Stimulated activated CD4-positive, alpha-beta T cell treated with anti-CD3 and anti-CD28 coated beads, Interleukin-12 subunit alpha, Interleukin-12 subunit beta, amount 100 ng/mL, for 24 hours (primary cell): Measurements from ENCODE around the gene HACD3.
"Not testable (repeated sequence)": the region's sequence is repeated elsewhere in the genome, so short reads cannot be mapped to it uniquely, and the experiment has no call there.

ENCODE experiments used
- DNase-seq, 2 experiments: peaks; one replicate each; pipeline ENCODE4 v3.0.0-alpha.2; 2020; ENCODE audit warnings: low read depth in 2 of 2

Gene HACD3

DNA sequence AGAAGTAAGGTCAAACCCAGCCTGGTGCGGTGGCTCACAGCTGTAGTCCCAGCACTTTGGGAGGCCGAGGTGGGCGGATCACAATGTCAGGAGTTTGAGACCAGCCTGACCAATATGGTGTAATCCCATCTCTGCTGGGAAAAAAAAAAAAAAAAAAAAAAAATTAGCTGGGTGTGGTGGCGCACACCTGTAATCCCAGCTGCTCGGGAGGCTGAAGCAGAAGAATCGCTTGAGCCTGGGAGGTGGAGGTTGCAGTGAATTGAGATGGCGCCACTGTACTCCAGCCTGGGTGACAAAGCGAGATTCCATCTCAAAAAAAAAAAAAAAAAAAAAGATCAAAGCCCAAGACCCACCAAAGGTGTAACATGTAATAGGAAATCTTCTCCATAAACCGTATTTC lies 19.0 kb downstream of the HACD3 start:
- not testable (repeated sequence) for DNase-seq

DNA sequence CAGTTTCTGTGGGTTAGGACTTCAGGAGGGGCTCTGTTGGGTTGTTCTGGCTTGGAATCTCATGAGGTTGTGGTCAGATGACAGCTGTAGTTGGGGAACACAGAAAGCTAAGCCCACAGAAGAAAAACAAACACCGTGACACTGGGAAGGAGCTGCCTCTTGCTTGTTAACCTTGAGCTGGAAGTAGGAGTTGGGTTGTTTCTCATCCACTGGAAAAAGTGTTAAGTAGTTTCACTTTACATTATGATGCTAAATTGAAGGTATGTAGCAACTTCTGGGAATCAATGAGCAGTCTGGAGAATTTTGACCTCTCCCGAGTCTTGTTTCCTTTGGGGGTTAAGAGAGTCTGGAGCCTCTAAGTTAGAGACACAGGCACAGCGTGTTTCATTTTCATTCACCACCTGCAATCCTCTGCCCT lies 20.4 kb downstream of the HACD3 start:
- DNase-seq, result no peak

DNA sequence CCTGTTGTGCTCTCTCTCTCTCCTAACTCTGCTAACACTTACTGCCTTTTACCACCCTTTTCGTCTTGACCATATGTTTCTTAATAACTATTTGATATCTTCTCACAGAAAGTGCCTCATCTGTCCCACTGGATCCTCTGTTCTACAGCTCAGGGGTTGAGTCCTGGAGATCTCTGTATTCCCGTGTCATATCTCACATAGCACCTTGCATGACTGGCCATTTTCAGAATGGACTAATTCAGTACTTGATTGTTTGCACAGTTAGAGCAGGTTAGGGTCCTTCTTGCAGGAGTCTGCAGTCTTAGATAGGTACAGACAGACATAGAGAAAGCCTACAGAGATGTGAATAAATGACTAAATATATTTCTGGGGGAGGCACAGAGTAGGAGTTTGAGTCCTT lies 20.9 kb downstream of the HACD3 start:
- DNase-seq, result no peak

DNA sequence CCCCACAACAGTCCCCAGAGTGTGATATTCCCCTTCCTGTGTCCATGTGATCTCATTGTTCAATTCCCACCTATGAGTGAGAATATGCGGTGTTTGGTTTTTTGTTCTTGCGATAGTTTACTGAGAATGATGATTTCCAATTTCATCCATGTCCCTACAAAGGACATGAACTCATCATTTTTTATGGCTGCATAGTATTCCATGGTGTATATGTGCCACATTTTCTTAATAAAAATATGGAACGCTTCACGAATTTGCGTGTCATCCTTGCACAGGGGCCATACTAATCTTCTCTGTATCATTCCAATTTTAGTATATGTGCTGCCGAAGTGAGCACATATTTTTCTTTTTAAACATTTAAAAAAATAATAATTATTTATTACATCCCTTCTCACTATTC lies 22.6 kb downstream of the HACD3 start:
- DNase-seq, result not testable (repeated sequence)

DNA sequence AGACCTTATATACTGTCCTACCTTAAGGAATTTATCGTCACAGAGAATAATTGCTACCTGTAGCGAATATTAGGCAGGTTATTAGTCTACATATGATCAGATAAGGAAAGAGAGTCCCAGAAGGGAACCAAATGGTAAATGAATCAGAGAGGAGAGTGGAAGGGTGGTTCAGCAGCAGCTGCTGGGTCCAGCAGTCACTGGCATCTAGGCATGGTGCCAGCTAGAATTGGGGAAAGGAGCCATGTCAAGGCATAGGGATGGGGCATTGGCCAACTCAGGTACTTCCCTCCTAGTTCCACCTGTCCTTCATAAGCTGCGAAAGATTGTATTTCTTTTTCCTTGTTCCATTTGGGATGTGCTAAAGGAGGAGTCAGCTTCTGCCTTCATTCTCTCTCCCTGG lies 23.4 kb downstream of the HACD3 start:
- DNase-seq, result no peak

DNA sequence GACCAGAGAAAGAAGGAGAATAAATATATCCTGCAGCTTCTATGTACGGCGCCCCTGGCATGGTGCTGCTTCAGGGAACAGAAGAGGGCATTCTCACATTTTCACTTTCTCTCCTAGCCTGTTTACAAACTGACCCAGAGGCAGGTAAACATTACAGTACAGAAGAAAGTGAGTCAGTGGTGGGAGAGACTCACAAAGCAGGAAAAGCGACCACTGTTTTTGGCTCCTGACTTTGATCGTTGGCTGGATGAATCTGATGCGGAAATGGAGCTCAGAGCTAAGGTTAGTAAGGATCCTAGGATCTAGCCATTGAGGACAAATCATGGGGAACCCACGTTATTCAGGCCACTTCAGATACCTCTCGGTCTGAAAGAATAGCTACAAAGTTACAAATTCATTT lies 26.4 kb downstream of the HACD3 start:
- DNase-seq, result no peak

DNA sequence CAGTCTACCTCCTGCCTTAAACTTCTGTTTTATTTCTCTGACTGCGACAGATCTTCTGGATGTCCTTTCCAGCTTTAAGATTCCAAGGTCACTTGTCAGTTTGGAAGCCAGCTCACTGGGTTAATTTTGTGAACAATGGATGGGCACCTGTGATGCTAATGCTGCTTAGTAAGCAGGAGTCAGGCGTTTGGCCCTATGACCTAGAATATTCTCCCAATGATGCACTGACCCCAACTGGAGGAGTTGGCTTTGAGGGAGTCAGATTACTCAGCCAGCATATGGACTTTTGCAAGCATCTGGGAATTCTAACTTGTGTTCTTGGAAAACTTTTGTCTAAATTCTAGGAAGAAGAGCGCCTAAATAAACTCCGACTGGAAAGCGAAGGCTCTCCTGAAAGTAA lies 28.1 kb downstream of the HACD3 start:
- DNase-seq, result no peak

DNA sequence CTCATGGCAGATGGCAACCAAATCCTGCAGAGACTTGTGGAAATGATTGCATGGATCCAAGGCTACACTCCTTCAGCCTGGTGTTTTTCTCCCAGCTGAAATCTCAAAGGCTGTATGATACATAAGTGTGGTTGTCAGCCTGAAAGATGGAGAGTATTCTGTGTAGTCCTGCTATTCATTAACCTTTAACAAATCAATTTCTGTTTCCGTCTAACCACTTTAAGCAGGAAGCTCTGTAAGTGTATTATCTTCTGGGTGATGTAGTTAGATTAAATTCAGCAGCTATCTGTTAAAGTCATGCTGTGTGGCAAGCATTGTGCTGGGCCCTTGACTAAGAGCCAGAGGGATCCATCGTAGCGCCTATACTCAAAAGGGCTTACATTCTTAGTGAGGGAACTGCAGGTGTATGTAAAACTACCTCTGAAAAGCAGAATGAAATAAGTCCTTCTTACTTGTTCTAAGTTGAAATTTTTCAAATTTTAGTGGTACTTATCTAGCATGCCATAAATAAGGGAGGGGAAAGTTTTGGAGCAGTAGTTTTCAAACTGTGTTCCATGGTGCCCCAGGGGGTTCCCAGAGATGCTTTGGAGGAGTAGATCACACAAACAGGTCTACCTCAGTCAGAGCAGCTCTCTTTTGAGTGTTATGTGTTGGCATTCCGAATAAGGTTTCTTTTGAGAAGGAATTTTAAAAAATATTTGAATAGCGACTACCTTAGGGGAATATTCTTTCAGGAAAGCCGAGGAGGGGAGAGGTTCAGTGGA lies 28.9 kb downstream of the HACD3 start:
- DNase-seq, result no peak

DNA sequence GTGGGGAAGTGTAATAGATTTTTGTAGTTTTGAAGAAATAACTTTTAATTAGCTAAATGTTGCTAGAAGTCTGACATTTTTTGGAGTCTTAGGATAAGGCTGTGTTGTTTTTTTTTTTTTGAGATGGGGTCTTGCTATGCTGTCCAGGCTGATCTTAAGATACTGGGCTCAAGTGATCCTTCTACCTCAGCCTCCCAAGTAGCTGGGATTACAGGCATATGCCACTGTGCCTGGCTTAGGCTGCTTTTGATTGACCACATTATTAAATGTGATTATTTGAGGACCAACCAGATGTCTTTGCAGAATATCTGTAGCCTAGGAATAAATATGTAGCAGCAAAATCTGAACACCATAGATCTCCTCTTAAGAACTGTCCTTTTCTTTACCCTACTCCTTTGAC lies 29.7 kb downstream of the HACD3 start:
- DNase-seq, result no peak

DNA sequence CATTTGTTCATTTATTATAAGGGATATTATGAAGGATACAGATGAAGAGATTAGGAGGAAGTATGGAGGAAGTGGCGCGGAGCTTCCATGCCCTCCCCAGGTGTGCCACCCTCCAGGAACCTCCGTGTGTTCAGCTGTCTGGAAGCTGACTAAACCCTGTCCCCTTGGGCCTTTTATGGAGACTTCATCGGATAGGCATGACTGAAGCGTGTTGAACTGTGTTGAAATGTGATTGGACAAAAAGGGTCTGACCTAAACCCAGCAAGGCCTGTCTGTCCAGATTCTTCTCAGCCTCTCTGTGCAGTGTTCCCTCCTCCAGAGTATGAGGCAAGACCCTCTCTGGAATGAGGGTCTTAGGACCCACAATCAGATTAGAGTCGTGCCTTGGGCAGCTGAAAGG lies 31.7 kb downstream of the HACD3 start:
- DNase-seq, result no peak

DNA sequence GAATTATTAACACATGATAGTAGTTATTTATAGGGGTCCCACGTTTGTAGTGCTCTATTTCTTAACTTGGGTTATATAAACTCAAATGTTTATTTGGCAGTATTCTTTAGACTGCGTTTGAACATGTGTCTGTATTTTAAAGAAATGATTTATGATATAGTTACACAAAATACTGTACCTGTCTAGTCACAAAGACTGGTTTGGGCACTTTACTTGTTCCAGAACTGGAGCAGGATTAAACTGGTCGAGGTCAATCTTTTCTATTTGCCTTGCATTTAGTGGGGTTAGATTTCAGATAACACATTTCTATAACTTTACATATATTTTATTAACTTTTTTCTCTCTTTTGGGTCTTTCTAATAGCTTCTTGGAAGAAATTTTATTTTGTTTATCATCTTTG lies 39.5 kb downstream of the HACD3 start:
- no peak for DNase-seq

DNA sequence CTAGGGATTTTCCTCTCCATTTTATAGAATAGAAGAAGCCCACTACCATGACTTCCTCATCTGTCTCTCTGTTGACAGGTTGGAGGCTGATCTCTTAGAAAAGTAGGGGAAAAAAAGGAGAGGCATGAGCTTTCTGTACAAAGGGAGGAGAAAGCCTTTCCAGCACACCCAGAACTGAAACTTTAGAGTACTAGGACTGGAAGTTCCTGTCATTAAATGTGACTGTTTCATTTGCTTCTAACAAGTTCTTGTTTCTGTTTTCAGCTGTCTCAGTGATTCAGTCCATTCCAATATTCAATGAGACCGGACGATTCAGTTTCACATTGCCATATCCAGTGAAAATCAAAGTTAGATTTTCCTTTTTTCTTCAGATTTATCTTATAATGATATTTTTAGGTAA lies 41.7 kb downstream of the HACD3 start:
- no peak for DNase-seq

DNA sequence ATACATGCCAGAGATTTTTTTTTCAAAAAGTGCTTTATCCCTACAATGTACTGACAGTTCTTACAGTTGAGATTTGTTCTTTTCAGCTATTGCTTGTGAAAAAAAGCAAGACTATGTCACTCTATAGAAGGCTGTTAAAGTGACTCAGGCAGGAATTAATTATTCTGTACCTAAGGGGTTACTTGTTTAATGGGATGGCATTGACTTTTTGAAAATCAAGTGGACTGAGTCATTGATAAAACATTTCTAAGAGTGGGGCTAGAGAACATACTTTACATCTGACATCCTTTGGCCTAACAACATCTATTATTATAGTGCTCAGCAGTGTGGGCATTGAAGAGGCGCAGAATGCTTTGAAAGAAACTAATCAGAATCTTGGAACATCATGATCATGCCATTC lies 46.4 kb downstream of the HACD3 start:
- DNase-seq, result no peak

DNA sequence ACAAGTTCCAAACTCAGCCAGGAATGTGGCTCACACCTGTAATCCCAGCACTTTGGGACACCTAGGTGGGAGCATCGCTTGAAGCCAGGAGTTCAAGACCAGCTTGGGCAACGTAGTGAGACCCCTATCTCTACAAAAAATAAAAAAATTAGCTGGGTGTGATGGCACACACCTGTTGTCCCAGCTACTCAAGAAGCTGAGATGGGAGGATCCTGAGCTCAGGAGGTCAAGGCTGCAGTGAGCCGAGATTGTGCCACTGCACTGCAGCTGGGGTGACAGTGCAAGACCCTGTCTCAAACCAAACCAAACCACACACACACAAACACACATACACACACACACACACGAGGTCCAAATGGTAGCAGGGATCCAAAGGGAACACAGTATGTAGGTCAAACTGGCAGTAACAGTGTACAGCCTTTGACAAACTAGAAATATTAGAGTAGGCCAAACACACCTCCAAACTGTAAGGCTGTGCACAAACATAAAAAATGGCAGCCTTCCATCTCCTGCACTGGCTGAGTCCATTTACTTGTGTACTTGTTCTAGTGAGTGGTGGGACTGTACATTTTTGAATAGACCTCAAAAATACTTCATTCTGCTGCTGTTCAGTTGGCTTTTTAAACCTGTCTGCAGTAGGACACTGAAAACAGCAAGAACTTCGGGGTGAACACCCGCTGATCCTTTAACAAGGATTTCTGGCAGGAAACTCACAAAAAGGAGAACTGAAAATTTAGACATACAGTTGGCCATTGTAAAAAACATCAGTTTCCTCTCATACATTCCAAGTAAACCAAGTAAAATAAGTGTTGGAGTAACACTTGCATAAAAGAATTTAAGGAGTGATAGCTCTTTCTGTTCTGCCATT lies 47.1 kb downstream of the HACD3 start:
- DNase-seq, result no peak

DNA sequence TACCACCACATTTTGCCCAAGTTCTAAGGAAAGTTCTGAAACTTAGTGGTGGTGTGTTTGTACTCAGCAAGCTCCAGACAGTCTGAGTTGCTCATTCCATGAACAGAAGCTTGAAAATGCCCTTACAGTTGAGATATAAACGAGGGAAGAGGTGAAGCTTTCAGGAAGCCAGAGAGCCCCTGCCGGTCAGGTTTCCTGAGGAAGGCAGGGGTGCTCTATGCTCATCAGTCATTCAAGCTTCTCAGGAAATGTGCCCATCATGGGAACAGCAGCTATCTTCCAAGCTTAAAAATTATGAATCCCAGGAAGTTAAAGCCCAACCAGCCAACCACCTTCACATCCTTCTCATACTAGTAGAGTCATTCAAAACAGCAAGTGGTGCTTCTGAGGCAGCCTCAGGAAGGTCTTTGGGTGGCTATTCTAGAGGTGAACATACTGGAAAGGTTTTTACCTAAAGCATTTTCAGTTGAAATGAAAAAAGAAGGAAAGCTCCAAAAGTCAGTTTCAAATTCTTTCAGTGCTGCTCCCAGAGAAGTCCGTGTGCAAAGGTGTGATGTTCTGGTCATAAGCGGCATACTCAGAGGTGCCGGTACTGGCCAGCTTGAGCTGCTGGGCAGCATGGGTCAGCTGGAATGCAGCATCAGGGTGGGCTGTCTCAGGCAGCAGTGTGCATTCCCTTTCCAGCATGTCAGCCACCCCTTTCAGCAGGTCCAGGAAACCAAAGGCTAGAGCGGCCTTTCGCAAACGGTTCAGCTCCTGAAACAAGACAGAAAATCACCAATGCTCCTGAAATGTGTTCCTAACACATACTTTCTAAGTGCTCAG lies 48.9 kb downstream of the HACD3 start:
- no peak for DNase-seq

DNA sequence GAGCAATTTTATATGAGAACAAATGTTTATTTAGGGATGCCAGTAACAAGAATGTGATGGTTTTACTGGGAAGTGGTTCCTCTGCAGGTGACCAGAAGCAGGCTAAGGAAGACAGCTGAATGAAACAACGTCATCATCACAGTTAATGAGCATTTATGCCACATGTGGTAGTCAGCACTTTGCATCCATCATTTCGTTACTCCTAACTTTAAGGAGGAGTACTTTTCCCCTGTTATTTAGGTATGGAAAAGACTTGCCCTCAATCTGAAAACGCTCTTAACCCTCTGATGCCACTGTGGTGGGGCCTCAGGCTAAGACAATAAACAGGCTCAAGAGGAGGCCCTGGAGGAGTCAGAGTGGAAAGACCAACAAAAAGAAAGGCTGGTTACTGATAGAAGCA lies 49.5 kb downstream of the HACD3 start:
- DNase-seq, result no peak

DNA sequence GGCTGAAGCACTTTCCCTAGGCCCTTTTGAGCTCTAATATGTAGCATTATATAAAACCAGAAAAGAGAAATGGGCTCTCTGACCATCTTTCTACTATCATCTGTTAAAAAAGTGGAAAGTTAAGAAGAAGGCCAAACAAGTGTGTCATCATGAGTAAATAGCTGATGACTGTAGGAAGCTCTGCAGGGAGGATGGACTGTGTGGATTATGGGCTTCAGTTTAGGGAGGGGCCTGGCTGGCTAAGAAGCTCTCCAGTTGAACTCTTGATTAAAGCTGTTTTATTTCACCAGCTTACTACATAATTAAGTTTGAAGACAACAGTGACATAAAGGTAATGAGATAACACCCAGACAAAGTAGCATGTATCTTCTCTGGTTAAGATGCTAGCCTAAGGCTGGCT lies 50.0 kb downstream of the HACD3 start:
- no peak for DNase-seq

DNA sequence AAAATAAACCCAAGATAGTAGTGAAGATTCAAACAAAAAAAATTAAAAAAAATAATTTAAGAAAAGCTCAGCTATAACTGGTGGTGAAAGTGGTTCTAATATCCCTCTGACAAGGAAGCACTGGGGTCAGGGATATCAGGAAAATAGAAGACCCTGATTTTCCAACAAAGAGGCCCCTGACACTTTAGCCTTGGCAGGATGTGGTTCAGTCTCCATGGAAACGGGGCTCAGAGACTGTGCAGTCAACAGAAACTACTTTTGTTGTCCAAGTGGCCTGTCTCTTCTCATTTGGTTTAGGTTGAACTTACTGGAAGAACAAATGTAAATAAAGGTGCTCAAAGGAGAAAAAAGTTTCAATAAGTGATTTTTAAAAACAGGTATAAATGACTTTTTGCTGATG lies 53.4 kb downstream of the HACD3 start:
- peak in 1 of 2 experiments; percentile 16 for DNase-seq

DNA sequence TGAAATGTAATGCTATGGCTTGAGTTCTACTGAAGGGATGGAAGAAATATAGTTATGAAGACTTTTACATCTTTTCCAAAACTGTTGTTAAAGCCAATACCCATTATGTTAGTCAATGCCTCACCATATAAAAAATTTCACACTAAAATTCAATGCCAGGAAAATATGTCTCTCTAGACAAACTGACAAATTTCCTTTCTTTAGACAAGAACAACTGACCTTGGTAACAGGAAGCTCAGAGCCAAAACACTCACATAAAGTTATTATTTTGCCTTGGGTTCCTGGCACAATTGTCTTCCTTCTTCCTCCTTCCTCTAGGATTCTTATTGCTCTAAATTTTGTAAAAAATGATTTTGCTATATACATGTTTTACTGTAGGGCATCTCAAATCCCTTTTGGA lies 54.0 kb downstream of the HACD3 start:
- DNase-seq, result no peak

DNA sequence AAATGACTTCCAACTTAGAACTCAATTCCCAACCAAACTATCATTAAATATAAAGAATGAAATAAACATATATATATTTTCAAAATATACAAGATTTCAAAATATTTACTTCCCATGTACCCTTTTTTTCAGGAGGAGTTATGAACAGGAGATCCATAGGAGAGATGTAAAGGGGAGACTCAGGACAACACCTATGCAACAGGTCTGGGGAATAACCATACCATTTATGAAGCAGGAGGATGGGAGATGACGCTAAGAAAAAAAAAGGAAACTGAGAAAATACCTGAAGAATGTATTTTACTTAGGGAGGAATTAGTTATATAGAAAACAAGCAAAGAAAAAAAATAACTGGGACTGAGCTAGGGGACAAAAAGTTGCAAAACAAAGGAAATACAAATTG lies 56.8 kb downstream of the HACD3 start:
- no peak for DNase-seq

DNA sequence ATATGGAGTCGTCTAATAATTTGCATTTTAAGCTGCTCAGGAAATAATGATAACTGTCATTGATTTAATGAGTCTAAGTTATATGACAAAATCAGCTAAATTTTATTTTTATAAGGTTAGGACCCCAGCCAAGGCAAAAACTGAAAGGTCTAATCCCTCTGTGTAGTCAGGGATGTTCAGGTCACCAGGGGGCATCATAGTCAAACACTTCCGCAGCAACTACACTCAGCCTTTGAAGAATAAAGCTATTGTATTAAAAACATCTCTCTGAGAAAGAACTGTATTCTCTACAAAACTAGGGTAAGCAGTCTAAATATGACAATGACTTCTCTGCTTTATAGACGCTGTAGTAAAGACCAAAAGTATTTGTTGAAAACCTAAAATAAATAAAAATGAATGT lies 65.7 kb downstream of the HACD3 start:
- DNase-seq, result no peak

DNA sequence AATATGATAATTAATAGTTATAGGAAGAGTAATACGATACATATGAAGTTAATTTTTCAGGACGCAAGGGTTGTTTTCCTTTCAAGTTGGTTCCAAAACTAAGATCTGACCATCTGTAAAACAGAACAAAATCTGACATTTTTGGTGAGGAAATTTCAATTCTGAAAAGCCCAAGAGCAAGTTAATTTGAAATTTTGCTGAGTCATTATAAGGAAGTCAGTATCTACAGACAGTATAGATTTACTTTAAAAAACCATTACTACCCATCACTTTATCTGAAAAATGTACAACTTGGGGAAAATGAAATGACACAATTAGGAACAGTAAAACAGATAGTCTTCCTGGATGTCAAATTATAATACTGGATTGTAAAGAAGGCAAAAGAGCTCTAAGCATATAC lies 68.2 kb downstream of the HACD3 start:
- no peak for DNase-seq
